Activated CD8-positive, alpha-beta memory T cell treated with anti-CD3 and anti-CD28 coated beads, Interleukin-2, amount 10 ng/mL, durations not matched to agents 7 days and 5 days (primary cell): Measurements from ENCODE around the gene GIT1. TPM values are rescaled to one million over a fixed set of nuclear protein-coding genes. Genes with fewer than 3 reads are reported as not detected.
A peak's percentile ranks its signal among the peaks of the same experiment; 100 is the strongest.

Experiments
- ATAC-seq: fragments of 150-1000 bp; cut with Tn5 transposase; one replicate; pipeline ENCODE4 v1.10.0; 2021; ENCODE audit warnings: moderate library complexity
- CTCF ChIA-PET: fragments of 350-600 bp; sonication (Branson Sonifier 250); formaldehyde crosslinking; loops from one replicate; lab custom pipeline; 2021; ENCODE audit warnings: antibody characterized with exemption; lab: Charles Lee
- DNase-seq: peaks from one replicate; pipeline ENCODE4 v3.0.0-alpha.2; 2020
- H3K27ac Mint-ChIP-seq: one replicate; pipeline ENCODE4 v1.8.0; 2021; ENCODE audit warnings: mild to moderate bottlenecking, mixed read lengths
- H3K27me3 Mint-ChIP-seq: one replicate; pipeline ENCODE4 v1.8.0; 2021; ENCODE audit warnings: mixed read lengths
- H3K36me3 Mint-ChIP-seq: one replicate; pipeline ENCODE4 v1.8.0; 2021; ENCODE audit warnings: mild to moderate bottlenecking, mixed read lengths
- H3K4me1 Mint-ChIP-seq: one replicate; pipeline ENCODE4 v1.8.0; 2021; ENCODE audit warnings: mixed read lengths
- H3K4me3 Mint-ChIP-seq: one replicate; pipeline ENCODE4 v1.8.0; 2021; ENCODE audit warnings: mild to moderate bottlenecking, moderate library complexity, mixed read lengths
- H3K9me3 Mint-ChIP-seq: one replicate; pipeline ENCODE4 v1.8.0; 2022; ENCODE audit warnings: low read depth, mixed read lengths
- total RNA-seq, 2 experiments: library from RNA; stranded (reverse); gene quantifications; one replicate each; pipeline ENCODE4 v1.2.3, GENCODE V29; 2021

GIT1 gene
- total RNA-seq, 2 experiments from 2014 or later, result 69.5 to 79.5 TPM

DNA sequence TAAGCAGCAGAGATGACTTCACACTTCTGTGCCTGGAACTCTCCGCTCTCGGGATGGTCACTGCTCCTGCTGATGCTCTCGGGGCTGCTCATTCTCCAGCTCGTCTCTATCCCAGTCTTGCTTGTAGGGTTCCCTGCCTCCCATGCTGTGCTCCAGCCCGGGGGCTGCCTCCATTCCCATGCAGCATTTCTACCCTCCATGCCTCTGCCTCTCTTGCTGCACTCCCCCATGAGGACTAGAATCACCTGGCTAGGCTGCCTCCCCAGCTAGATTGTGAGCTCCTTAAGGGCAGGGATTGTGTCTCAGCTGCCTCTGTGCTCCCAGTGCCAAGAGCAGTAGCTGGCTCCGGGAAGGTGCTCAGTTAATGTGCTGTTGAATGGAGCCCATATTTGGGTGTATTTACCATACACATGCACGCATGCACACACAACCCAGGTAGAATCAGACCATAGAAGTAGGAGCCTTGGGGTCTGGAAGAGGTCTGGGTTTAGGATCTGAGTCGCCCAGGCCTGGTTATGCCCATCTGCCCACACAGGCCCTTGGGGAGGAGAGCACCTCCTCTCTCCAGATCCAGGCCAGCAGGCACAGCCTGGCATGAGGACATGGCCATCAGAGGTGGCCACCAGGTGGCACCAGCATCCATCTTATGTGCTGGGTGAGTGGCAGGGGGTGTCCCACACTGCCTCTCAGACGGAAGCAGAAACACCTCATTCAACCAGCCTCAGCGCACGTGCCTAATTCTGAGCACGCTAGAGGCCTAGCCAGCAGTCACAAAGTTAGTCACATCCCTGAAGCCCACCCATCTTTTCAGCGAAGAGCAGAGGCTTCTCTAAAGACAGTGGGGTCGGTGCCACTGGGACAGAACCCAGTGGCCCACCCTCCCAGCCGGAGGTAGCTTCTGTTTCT lies 9.3 kb downstream of the GIT1 start:
- peak; percentile 97 for ATAC-seq
- Mint-ChIP-seq H3K36me3 (peaks cover 16% of the 10 kb centered on the region), H3K4me1 (peaks cover 25% of the 10 kb centered on the region), H3K4me3 (no peak overlapping the region), H3K27ac (peak overlapping the region; percentile 55), H3K27me3 (no peaks in the 10 kb centered on the region), H3K9me3 (no peaks in the 10 kb centered on the region)
- CTCF ChIA-PET, result interaction anchor here (0.8 to 24.4 kb wide), 9 partner anchors 8 to 351 kb away, joined by 3 to 458 read pairs (median 6); partner anchors contain the start of genes ABHD15, ANKRD13B, CORO6 and TP53I13
- DNase-seq, result peak; percentile 94

DNA sequence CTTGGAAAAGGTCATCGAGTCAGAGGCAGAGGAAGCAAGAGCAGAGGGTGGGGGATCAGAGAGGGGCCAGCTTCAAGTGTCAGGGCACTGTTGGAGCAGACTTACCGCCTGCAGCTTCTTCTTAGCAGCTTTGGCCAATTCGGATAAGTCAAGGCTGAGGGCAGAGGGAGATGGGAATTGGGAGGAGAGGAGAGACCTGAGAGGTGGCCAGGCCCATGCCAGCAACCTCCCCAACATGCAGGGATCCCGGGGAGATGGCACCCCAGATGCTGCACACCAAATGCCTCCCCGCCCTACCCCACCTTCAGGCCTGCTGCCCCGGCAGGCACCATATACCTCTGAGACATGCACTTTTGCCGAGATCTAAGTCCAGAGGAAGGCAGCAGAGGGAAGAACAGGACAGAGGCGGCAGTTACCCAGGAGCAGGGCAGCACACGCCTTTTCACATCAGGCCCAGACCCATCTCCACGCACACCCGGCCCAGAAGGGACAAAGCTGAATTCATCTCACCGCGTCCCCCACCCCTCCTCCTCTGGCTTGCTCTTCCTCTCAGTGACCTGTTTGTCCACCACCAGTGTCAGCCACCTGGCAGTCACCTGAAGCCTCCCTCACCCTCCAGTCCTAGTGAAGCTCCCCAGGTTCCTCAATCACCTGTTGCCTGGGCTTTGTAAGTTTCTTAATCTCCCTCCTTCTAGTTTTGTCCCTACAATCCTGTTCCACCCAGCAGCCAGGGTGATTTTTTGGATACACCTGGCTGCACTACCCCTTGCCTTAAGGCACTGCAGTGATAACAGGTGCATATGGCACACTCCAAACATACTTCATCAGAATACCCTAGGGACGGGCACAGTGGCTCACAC lies 10.6 kb downstream of the GIT1 start:
- Mint-ChIP-seq H3K4me1 (peaks cover 12% of the 10 kb centered on the region), H3K4me3 (no peak overlapping the region), H3K9me3 (no peaks in the 10 kb centered on the region), H3K27me3 (no peaks in the 10 kb centered on the region), H3K27ac (peak overlapping the region; percentile 42), H3K36me3 (peaks cover 22% of the 10 kb centered on the region)
- DNase-seq (no peak), ATAC-seq (no peak)
- CTCF ChIA-PET, result interaction anchor here (1.2 to 24.4 kb wide), 7 partner anchors 9 to 209 kb away, joined by 3 to 458 read pairs (median 6); partner anchors contain the start of genes ABHD15, ANKRD13B, CORO6 and TP53I13

DNA sequence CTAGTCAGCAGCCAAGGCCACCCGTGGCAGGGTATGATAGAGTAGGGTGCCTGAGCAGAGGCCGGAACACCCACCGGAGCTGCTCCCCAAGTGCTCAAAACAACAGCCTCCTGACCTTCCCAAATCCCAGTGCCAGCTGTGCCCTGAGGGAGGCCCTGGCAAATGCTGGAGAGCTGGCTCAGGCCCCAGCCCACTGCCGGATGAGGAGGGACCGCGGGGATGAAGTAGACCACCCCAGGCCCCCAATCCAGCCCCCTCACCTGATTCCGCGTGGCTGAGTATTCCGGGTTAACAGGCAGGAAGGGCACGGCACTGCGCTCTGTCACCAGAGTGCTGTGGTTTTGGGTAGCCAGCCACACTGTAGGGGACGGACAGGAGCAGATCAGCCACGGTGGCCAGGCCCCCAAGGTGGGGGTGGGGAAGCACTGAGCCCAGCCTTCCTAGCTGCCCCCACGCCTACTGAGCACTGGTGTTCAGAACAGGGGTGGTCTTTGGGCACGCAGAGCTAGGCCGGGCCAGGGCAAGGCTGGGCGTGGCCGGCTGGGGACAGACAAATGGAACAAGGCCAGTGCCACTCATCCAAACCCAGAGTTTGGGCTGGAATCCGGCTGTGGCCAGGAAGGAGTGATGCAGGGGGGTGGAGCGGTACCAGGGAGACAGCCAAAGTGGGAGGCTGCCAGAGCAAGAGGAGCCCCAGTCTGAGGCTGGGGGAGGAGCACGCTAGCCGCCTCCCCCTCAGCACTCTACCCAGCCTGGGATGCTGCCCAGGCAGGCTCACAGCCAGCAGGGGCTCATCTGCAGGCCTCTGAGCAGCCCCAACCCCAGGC lies 11.8 kb downstream of the GIT1 start:
- Mint-ChIP-seq H3K4me1 (peaks cover 11% of the 10 kb centered on the region), H3K36me3 (peaks cover 19% of the 10 kb centered on the region), H3K4me3 (no peak overlapping the region), H3K27me3 (no peaks in the 10 kb centered on the region), H3K9me3 (no peaks in the 10 kb centered on the region), H3K27ac (no peak overlapping the region)
- CTCF ChIA-PET, result interaction anchor here (1.2 to 24.4 kb wide), 4 partner anchors 8 to 38 kb away, joined by 3 to 458 read pairs (median 87); partner anchors contain the start of genes ABHD15, ANKRD13B, CORO6 and TP53I13
- DNase-seq (no peak), ATAC-seq (no peak)

- DNase-seq (no peak), ATAC-seq (no peak)
- Mint-ChIP-seq H3K27ac (no peak overlapping the region), H3K36me3 (peaks cover 19% of the 10 kb centered on the region), H3K27me3 (no peaks in the 10 kb centered on the region), H3K4me3 (no peak overlapping the region), H3K4me1 (peaks cover 11% of the 10 kb centered on the region), H3K9me3 (no peaks in the 10 kb centered on the region)
- CTCF ChIA-PET, result interaction anchor here (8.3 to 24.4 kb wide), 3 partner anchors 7 to 39 kb away, joined by 80 to 458 read pairs (median 94); partner anchors contain the start of genes ABHD15, ANKRD13B, CORO6 and TP53I13
These were observed 12.5 kb downstream of the GIT1 start for GRCh38 chr17:29577001-29577370.

- Mint-ChIP-seq H3K9me3 (no peaks in the 10 kb centered on the region), H3K4me3 (no peak overlapping the region), H3K36me3 (peaks cover 19% of the 10 kb centered on the region), H3K27ac (no peak overlapping the region), H3K4me1 (peaks cover 13% of the 10 kb centered on the region), H3K27me3 (no peaks in the 10 kb centered on the region)
- DNase-seq, result no peak
- CTCF ChIA-PET, result interaction anchor here (0.6 to 24.4 kb wide), 4 partner anchors 7 to 39 kb away, joined by 3 to 458 read pairs (median 87); partner anchors contain the start of genes ABHD15, ANKRD13B, CORO6 and TP53I13
- ATAC-seq, result no peak
These were observed 13.0 kb downstream of the GIT1 start for GRCh38 chr17:29576214-29577000.

DNA sequence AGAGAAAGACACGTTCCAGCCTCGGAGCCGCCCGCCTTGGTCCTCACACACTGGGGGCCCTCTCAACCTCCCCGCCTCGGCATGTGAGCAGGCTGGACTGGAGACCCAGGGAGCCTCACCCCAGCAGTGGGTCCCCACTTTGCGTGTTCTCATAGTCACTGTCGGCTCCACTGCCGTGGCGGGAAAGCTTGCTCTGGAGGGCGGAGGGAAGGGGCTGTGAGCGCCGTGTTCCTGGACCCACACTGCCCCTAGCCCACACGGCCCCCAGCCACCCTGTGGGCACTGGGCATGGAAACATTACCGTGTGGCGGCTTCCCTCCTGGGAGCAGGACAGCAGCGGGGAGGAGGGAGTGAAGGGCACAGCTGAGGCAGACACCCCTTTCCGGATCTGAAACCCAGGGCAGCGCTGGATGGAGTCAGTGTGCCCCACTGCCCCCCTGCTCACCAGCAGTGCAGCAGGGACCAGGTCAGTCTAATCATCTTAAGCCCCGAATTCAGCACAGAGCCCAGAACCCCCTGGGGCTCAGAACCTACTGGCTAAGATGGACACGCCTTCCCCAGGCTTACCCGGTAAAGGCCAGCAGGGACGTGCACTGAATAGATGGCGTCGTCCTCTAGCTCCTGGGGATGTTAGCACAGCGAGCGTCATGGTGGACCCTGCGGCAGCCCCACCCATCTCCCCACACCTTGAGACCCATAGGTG lies 13.8 kb downstream of the GIT1 start:
- Mint-ChIP-seq H3K36me3 (peaks cover 19% of the 10 kb centered on the region), H3K4me1 (peaks cover 9% of the 10 kb centered on the region), H3K4me3 (no peak overlapping the region), H3K27me3 (no peaks in the 10 kb centered on the region), H3K27ac (peak overlapping the region; percentile 25), H3K9me3 (no peaks in the 10 kb centered on the region)
- DNase-seq (no peak), ATAC-seq (no peak)
- CTCF ChIA-PET, result interaction anchor here (0.6 to 24.4 kb wide), 4 partner anchors 9 to 40 kb away, joined by 3 to 458 read pairs (median 8); partner anchors contain the start of genes ABHD15 and CORO6

- CTCF ChIA-PET, result interaction anchor here (1.1 to 24.4 kb wide), 5 partner anchors 10 to 356 kb away, joined by 3 to 458 read pairs (median 11); partner anchors contain the start of gene CORO6
- peak overlapping the region; percentile 25 for H3K27ac Mint-ChIP-seq
- no peaks in the 10 kb centered on the region for H3K27me3 Mint-ChIP-seq
- ATAC-seq, result no peak
- peaks cover 17% of the 10 kb centered on the region for H3K36me3 Mint-ChIP-seq
- no peak overlapping the region for H3K4me3 Mint-ChIP-seq
- H3K9me3 Mint-ChIP-seq, result no peaks in the 10 kb centered on the region
- peaks cover 5% of the 10 kb centered on the region for H3K4me1 Mint-ChIP-seq
- DNase-seq, result no peak
These were observed 14.5 kb downstream of the GIT1 start for GRCh38 chr17:29574732-29575510.

DNA sequence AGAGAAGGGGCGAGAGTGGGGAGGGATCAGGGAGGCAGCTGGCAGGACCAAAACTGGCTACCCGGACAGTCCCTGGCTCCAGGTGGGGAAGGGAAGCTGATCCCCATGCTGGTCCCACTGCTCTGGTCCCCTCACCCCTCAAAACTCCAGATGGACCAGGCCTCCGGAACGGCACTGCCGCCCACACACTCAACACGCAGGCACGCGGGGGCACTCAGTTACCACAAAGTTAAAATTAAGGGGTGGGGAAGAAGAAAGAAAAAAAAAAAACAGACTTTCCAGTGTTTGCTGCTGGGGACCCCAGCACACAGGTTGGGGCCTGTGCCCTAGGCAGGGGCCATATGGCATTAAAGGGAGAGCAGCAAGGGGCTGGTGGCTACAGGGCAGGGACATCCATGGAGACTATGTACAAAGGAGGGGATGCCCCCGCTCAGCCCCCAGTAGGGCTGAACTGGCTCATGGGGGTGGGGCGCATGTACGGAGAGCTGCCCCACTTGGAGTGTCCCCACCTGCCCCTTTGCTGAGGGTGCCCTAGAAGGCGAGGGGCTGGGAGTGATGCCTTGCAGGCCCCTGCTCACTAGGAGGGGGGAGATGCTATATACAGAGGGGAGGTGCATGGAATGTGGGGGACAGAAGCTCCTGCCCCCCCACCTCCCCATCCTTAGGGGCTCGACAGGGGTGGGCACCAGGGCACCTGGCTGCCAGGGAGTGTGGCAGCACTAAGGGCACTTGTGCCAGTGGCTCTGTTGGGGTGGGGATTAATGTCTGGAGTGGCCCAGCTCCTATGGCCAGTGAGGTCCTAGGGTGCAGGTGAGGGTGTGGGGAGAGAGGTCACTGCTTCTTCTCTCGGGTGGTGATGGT lies 15.3 kb downstream of the GIT1 start:
- peaks cover 13% of the 10 kb centered on the region for H3K36me3 Mint-ChIP-seq
- no peaks in the 10 kb centered on the region for H3K27me3 Mint-ChIP-seq
- H3K9me3 Mint-ChIP-seq, result no peaks in the 10 kb centered on the region
- H3K27ac Mint-ChIP-seq, result no peak overlapping the region
- H3K4me1 Mint-ChIP-seq, result peaks cover 9% of the 10 kb centered on the region
- CTCF ChIA-PET, result interaction anchor here (1.1 to 24.4 kb wide), 9 partner anchors 8 to 434 kb away, joined by 3 to 458 read pairs (median 11); partner anchors contain the start of gene CORO6
- no peak overlapping the region for H3K4me3 Mint-ChIP-seq
- ATAC-seq, result no peak
- DNase-seq, result no peak

DNA sequence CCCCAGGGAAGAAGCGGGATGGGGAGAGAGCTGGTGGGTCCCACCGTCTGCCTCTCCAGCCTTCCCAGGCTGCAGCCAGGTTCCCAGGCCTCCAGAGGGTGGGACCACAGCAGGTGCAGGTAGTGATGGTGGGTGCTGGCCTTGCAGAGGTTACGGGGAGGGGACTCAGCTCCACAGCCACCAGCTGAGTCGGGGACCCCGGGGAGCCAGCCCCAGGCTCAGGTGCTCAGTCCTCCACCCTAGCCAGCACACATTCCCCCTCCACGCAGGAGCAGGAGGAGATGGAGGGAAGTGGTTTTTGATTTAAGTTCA lies 15.9 kb downstream of the GIT1 start:
- Mint-ChIP-seq H3K4me3 (no peak overlapping the region), H3K9me3 (no peaks in the 10 kb centered on the region), H3K36me3 (peaks cover 12% of the 10 kb centered on the region), H3K27me3 (no peaks in the 10 kb centered on the region), H3K27ac (no peak overlapping the region), H3K4me1 (peaks cover 10% of the 10 kb centered on the region)
- CTCF ChIA-PET, result interaction anchor here (0.9 to 24.4 kb wide), 8 partner anchors 8 to 433 kb away, joined by 3 to 458 read pairs (median 8); partner anchors contain the start of gene CORO6
- no peak for ATAC-seq
- DNase-seq, result no peak
